GM12878 (cell line): ENCODE measurements around the gene HOXD11. TPM values are rescaled to one million over a fixed set of nuclear protein-coding genes. Genes with fewer than 3 reads are reported as not detected.

ENCODE experiments used
- ATAC-seq: fragments of 200-7000 bp; cut with Tn5 transposase; 3 replicates; pipeline ENCODE4 v1.9.1; 2020; ENCODE audit warnings: mild to moderate bottlenecking, moderate library complexity
- BruUV-seq: library from RNA; stranded (reverse); fragments of 400-500 nt; replicated peaks from 2 replicates; lab custom pipeline; 2021; lab: Mats Ljungman, UMichigan
- CTCF ChIA-PET: fragments of 300-600 bp; sonication (Branson Sonifier 250); formaldehyde crosslinking; extraction: SDS; loops from one replicate; lab custom pipeline; 2021; ENCODE audit warnings: inconsistent platforms; lab: Yijun Ruan, JAX
- POLR2A ChIA-PET: fragments of 350-600 bp; formaldehyde crosslinking; extraction: SDS; loops from one replicate; lab custom pipeline; 2021; ENCODE audit warnings: inconsistent platforms; lab: Charles Lee
- RAD21 ChIA-PET: fragments of 300-600 bp; sonication (Branson Sonifier 250); formaldehyde crosslinking; loops from one replicate; lab custom pipeline; 2023; ENCODE audit warnings: antibody characterized with exemption; ENCODE audit not compliant: unreplicated experiment; lab: Charles Lee
- SMC1A ChIA-PET: fragments of 300-600 bp; sonication (Branson Sonifier 250); formaldehyde crosslinking; loops from one replicate; lab custom pipeline; 2023; ENCODE audit not compliant: unreplicated experiment, uncharacterized antibody; lab: Charles Lee
- DNase-seq: peaks from one replicate; pipeline ENCODE4 v3.0.0-alpha.2; 2011; ENCODE audit warnings: low read depth, low spot score
- FAIRE-seq: peaks from 3 replicates; lab custom pipeline; 2011; peaks lifted over from hg19 to GRCh38; lab: Jason Lieb, UNC
- H2AFZ ChIP-seq: 2 replicates; pipeline ENCODE4 v1.6.0; 2011; ENCODE audit warnings: low read depth, low read length, control low read depth; ENCODE audit not compliant: control insufficient read depth
- H3K27ac ChIP-seq: 2 replicates; pipeline ENCODE4 v1.5.1; 2011; ENCODE audit warnings: control low read depth; ENCODE audit not compliant: control insufficient read depth, insufficient read depth
- H3K27me3 ChIP-seq, 2 experiments: replicated peaks in 1 of 2; 2 replicates each; pipeline versions ENCODE4 v1.6.0 to v1.6.1; 2011; ENCODE audit warnings: low read length in 1 of 2; ENCODE audit not compliant: control insufficient read depth in 2 of 2, insufficient read depth in 2 of 2
- H3K36me3 ChIP-seq, 2 experiments: 2 replicates each; pipeline ENCODE4 v1.5.1; 2011; ENCODE audit warnings: low read length in 1 of 2; ENCODE audit not compliant: control insufficient read depth in 2 of 2, insufficient read depth in 2 of 2
- H3K4me1 ChIP-seq: 2 replicates; pipeline ENCODE4 v1.6.1; 2011; ENCODE audit warnings: mild to moderate bottlenecking, low read length, moderate library complexity, mixed read lengths; ENCODE audit not compliant: control insufficient read depth, insufficient read depth
- H3K4me2 ChIP-seq: 2 replicates; pipeline ENCODE4 v1.6.0; 2011; ENCODE audit warnings: control low read depth; ENCODE audit not compliant: control insufficient read depth, insufficient read depth
- H3K4me3 ChIP-seq: fragments of 200-600 bp; sonication (generic); 2 replicates; pipeline ENCODE4 v1.5.1; 2016
- H3K79me2 ChIP-seq: 2 replicates; pipeline ENCODE4 v1.6.0; 2011; ENCODE audit warnings: low read length; ENCODE audit not compliant: control insufficient read depth, insufficient read depth
- H3K9ac ChIP-seq: 2 replicates; pipeline ENCODE4 v1.8.0; 2011; ENCODE audit warnings: low read length, control low read depth, mixed read lengths; ENCODE audit not compliant: control insufficient read depth, insufficient read depth
- H3K9me3 ChIP-seq: replicated peaks from 3 replicates; pipeline ENCODE4 v1.5.1; 2011; ENCODE audit warnings: mild to moderate bottlenecking, low read length; ENCODE audit not compliant: control insufficient read depth, insufficient read depth
- H4K20me1 ChIP-seq: 2 replicates; pipeline ENCODE4 v1.6.0; 2011; ENCODE audit not compliant: control insufficient read depth, insufficient read depth
- ASH2L ChIP-seq: fragments of 300-600, 200-600 bp; sonication (generic); IDR thresholded peaks from 2 replicates; pipeline ENCODE4 v1.6.1; 2017; ENCODE audit warnings: low read depth, mild to moderate bottlenecking, borderline replicate concordance
- BCL11A ChIP-seq: IDR thresholded peaks from 2 replicates; pipeline ENCODE4 v1.6.1; 2011; ENCODE audit warnings: low read depth, low read length
- CHD2 ChIP-seq: IDR thresholded peaks from 2 replicates; pipeline ENCODE4 v1.6.1; 2011; ENCODE audit warnings: low read depth, low read length, improper control_type of control experiment, borderline replicate concordance
- E2F8 ChIP-seq: fragments of 450-650 bp; IDR thresholded peaks from 2 replicates; pipeline ENCODE4 v1.6.1; 2018; ENCODE audit warnings: mild to moderate bottlenecking, low read depth, moderate library complexity; ENCODE audit not compliant: partially characterized antibody
- E4F1 ChIP-seq: fragments of 450-650 bp; IDR thresholded peaks from 2 replicates; pipeline ENCODE4 v1.6.1; 2018; ENCODE audit warnings: borderline replicate concordance, mild to moderate bottlenecking; ENCODE audit not compliant: partially characterized antibody
- POLR2AphosphoS5 ChIP-seq: IDR thresholded peaks from 2 replicates; pipeline ENCODE4 v1.6.1; 2011; ENCODE audit warnings: mild to moderate bottlenecking, low read length, inconsistent platforms
- SKIL ChIP-seq: fragments of 450-650 bp; IDR thresholded peaks from 2 replicates; pipeline ENCODE4 v1.6.1; 2017; ENCODE audit warnings: mild to moderate bottlenecking, low read depth, inconsistent platforms; ENCODE audit not compliant: poor library complexity, severe bottlenecking
- SMAD1 ChIP-seq: fragments of 450-650 bp; IDR thresholded peaks from 2 replicates; pipeline ENCODE4 v1.6.1; 2018; ENCODE audit warnings: mild to moderate bottlenecking, low read depth; ENCODE audit not compliant: partially characterized antibody
- WGBS: methylation state at CpG from one replicate; pipeline ENCODE4 v1.1.6; 2016; ENCODE audit warnings: low lambda C conversion rate; ENCODE audit not compliant: insufficient replicate concordance, insufficient coverage; ENCODE audit errors: missing lambda C conversion rate; 5-methylcytosine and 5-hydroxymethylcytosine counted together
- in situ Hi-C: fragments of 300-500 bp; cut with MboI; formaldehyde crosslinking; loops from 9 replicates; pipeline ENCODE4 v1.14.3; 2018; ENCODE audit warnings: mixed read lengths
- intact Hi-C: fragments of 100-400 bp; cut with micrococcal nuclease; formaldehyde crosslinking; loops from one replicate; pipeline ENCODE4 v1.14.2; 2022; ENCODE audit not compliant: unreplicated experiment
- polyA plus RNA-seq, 11 experiments: library from polyadenylated mRNA; depleted of rRNA in 4 of 11; unstranded in 6 of 11; stranded (reverse) in 5 of 11; fragments of >200 nt; fragmentation: Nextera tagmentation in 4 of 11; fragmentation: Illumina TruSeq in 1 of 11; extraction: Ambion mirVana in 4 of 11; extraction: Trizol in 1 of 11; gene quantifications; 1 replicate in 1 of 11; 2 replicates in 10 of 11; pipeline versions ENCODE4 v1.2.1 to v1.2.3, GENCODE V29; 2011 to 2016; ENCODE audit warnings: inconsistent platforms in 2 of 11, missing spikeins in 2 of 11, low read depth in 1 of 11
- total RNA-seq, 4 experiments: library from RNA; depleted of rRNA in 3 of 4; stranded (reverse); fragments of >200 nt in 3 of 4; fragmentation: Illumina TruSeq in 1 of 4; extraction: Trizol in 1 of 4; gene quantifications; 2 replicates each; pipeline versions ENCODE4 v1.2.1 to v1.2.3, GENCODE V29; 2013 to 2021
- TF ChIP-seq, protein P1 (sequence below): fragments of 450-650 bp; IDR thresholded peaks from 2 replicates; pipeline ENCODE4 v1.6.1; 2016; ENCODE audit warnings: mild to moderate bottlenecking, moderate library complexity, borderline replicate concordance

HOXD11 gene
- total and polyA plus RNA-seq, 10 of the 15 experiments (the other 5 are each of a cell fraction or from before 2014, with no cell fraction given) = not detected

DNA sequence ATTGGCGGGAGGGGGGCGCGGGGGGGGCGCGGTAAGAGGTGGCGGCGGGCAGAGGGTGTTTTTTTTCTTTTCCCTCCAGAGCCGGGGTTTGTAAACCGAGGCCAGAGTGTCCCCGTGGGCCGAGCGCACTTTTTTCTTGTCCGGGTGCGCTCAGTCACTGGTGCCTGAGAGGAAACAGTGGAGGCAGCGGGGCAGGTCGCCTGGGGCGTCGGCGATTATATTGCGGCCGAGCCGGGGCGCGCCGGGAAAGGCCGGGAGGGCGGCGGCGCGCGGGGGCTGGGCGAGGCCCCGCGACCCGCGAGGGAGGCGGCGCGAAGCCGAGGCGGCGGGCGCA lies 22.7 kb downstream of the HOXD11 start:
- Histone ChIP-seq H2AFZ (no peak overlapping the region), H3K4me3 (no peak overlapping the region), H3K27ac (no peak overlapping the region), H4K20me1 (no peaks in the 10 kb centered on the region), H3K9ac (no peak overlapping the region), H3K4me1 (no peaks in the 10 kb centered on the region), H3K27me3 (peaks cover 9 to 32% of the 10 kb centered on the region in 2 experiments), H3K79me2 (no peaks in the 10 kb centered on the region), H3K4me2 (no peak overlapping the region), H3K36me3 (no peaks in the 10 kb centered on the region), H3K9me3 (peaks cover 1% of the 10 kb centered on the region; the same call in 2 of the 3 replicates)
- RAD21 ChIA-PET = no interaction called here
- SMC1A ChIA-PET = no interaction called here
- no TSS peak for BruUV-seq
- FAIRE-seq = no peak
- DNase-seq = no peak
- in situ Hi-C loops (loop anchor here (5.0 to 25.0 kb wide), 4 partner anchors 508 to 1208 kb away; no protein-coding TSS in a partner anchor), intact Hi-C loops (loop anchor here (5.0 kb wide), 2 partner anchors 688 to 1033 kb away; no protein-coding TSS in a partner anchor)
- WGBS = 91% methylated on average over 24 of the region's 43 CpGs
- no peak for ATAC-seq
- POLR2A ChIA-PET = no interaction called here
- CTCF ChIA-PET = no interaction called here
- no peak for TF ChIP-seq SMAD1
- TF ChIP-seq CHD2 = no peak
- no peak for TF ChIP-seq POLR2AphosphoS5
- no peak for TF ChIP-seq SKIL
- TF ChIP-seq E4F1 = no peak
- TF ChIP-seq, protein P1, sequence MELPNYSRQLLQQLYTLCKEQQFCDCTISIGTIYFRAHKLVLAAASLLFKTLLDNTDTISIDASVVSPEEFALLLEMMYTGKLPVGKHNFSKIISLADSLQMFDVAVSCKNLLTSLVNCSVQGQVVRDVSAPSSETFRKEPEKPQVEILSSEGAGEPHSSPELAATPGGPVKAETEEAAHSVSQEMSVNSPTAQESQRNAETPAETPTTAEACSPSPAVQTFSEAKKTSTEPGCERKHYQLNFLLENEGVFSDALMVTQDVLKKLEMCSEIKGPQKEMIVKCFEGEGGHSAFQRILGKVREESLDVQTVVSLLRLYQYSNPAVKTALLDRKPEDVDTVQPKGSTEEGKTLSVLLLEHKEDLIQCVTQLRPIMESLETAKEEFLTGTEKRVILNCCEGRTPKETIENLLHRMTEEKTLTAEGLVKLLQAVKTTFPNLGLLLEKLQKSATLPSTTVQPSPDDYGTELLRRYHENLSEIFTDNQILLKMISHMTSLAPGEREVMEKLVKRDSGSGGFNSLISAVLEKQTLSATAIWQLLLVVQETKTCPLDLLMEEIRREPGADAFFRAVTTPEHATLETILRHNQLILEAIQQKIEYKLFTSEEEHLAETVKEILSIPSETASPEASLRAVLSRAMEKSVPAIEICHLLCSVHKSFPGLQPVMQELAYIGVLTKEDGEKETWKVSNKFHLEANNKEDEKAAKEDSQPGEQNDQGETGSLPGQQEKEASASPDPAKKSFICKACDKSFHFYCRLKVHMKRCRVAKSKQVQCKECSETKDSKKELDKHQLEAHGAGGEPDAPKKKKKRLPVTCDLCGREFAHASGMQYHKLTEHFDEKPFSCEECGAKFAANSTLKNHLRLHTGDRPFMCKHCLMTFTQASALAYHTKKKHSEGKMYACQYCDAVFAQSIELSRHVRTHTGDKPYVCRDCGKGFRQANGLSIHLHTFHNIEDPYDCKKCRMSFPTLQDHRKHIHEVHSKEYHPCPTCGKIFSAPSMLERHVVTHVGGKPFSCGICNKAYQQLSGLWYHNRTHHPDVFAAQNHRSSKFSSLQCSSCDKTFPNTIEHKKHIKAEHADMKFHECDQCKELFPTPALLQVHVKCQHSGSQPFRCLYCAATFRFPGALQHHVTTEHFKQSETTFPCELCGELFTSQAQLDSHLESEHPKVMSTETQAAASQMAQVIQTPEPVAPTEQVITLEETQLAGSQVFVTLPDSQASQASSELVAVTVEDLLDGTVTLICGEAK = no peak
- no peak for TF ChIP-seq E2F8
- no peak for TF ChIP-seq BCL11A
- no peak for TF ChIP-seq ASH2L
